AG08395 (cell line): Measurements from ENCODE around the gene PRMT9.
A peak's percentile ranks its signal among the peaks of the same experiment; 100 is the strongest.

Experiments used
- DNase-seq: peaks from one replicate; pipeline ENCODE4 v3.0.0; 2012; ENCODE audit warnings: mixed read lengths, low spot score

PRMT9 gene

DNA sequence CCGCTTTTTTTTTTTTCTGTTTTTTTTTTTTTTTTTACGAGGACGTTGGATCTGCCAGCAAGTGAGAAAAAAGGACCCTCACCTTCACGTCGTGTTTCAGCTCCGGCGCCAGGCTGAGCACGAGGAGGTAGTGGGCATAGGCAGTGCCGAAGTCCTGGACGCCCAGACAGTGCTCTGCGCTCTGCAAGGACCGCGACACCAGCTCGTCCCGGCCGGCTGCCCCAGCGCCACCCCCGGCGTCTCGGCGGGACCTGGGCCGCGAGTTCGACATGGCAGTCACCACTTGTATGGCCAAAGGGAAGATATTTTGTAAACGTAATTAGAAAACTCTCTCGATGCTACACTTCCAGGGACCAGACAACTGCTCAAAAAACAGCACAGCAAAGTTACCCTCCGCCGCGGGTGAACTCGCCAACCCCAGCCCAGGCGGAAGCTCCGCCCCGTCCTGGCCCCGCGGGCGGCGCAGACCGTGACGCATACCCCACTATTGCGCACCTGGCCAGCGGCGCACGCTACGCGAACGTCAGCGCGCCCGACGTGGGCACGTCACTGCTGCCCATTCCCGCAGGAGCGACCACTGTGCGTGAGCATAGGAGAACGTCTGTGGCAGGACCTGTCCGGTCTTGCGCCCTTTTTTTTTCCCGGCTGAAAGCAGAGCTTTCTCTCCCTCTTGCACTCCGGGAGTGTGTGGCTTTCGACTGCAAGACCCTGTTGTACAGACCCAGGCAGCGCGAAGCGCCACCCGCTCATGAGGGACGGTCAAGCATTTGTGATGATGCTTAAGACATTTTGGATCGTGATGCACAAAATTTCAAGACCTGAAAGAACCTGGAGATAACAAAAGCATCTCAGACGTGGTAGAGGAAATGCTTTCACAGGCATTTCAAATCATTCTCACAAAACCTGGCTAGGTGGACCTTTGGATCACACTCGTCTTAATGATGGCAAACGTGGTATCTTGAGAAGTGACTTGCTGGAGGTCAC, at the start of gene PRMT9:
Gene PRMT9 (minus strand): TSS at position 447 of the 984 bp plus-strand sequence. CDS start 176 bp downstream, at position 271.
- DNase-seq = peak; percentile 97

DNA sequence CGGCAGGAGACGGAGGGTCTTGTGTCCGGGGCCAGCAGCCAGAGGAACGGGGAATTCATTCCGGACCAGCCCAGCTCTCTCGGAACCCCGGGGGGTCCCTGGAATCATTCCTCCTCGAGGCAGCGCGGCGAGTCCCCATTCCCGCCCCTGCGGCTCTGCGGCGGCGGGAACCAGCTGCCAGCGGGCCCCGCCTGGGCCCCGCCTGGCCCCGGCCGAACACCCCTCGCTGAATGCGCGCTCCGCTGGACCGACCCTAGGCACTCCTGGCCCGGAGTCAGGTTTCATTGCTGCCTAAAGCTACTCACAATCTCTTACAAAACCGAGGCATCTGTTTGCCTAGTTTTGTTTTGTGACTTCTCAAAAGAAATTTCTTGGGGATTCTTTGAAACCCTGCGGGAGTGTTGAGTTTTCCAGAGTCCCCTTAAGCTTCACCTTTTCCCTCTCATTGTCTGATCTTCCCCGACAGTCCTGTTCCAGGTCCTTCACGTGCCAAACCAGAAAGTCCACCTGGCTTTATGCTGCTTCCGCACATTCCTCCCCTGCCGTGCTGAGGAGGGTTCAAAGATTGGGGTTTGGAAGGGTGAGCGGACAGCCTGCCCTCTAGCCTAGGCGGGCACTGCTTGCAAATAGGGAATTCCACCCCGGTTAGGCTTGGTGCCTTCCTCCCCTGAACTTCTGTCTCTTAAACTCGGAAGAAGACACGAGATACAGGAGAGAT, 48.7 kb upstream of the PRMT9 start:
- DNase-seq = peak; percentile 45

DNA sequence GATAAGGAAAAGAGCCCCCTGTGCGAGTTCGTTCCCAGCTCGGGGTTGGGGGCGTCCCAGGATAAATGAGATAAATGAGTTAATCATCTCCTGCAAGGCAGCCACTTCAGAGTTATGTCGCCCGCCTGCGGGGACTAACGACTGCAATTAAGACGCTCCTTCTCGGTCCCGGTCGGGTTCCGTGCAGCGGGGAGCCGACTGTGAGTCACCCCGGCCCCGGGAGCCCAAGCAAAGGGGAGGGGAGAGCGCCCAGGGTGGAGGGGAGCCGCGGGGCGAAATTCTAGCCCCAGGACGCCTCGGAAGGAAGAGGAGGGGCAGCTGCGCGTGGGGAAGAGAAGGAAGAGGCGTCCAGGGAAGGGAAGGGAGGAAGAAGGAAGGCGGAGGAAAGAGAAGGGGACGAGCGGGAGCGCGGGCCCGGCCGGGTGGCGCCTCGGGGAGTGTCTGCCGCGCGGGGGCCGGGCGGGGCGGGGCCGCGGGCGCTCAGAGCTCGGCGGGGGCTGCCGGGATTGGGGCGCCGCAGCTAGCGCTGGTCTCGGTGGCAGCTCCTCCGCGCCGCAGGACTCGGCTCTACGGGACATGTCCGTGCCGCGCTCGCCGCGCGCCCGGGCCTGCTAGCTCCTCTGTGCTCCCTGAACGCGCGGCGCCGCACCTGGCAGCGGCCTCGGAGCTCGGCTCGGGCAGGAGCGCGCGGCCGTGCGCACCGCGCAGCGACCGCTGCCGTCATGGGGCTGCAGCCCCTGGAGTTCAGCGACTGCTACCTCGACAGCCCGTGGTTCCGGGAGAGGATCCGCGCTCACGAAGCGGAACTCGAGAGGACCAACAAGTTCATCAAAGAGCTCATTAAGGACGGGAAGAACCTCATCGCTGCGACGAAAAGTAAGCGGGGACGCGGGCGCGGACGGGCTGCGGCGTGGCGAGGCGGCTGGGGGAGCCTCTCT, 47.9 kb upstream of the PRMT9 start, which contains the start of gene ARHGAP10:
Gene ARHGAP10 (plus strand): TSS at position 509 of the 938 bp plus-strand sequence. CDS start 214 bp downstream, at position 723.
- DNase-seq = peak; percentile 79

DNA sequence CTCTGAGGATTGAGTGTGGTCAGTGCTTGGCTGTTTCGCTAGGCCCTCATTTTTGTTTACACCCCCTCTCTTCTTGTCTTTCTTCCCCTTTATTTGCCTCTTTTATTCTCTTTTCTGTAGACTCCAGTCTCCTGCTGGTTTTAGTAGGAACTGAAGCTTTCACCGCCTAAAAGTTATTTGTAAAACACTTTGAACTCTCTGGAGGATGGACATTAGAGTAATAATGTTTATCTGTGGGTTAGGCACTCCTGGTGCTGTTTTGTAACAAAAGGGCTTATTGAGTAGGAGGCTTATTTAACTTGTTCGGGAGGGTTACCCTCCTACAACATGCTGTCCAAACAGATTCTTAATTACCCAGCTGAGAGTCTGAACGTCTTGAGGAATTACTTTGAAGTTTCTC, 46.4 kb upstream of the PRMT9 start:
- DNase-seq = no peak

DNA sequence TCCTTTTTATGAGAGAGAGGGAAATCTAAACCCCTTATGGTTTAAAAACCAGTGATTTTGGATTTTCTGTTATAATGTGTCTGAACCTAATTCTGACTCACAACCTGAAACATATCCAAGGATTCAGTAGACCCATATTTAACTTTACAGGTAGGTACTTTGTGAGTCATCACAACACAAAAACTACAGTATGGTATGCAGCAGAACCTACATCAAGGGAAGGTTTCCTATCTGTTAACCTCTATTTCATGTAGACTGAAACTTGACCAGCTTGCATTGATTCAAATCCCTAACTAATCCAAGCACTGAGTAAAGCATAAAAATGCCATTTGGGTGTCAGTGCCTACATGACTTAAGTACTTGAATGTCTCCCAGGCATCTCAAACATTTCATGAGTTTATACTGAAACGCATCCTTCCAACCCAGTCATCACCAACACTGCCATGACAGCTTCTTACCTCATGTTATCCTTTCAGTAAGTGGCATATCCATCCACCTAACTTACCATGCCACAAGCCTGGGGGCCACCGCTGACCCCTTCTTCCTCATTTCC, 43.6 kb upstream of the PRMT9 start:
- DNase-seq = no peak

DNA sequence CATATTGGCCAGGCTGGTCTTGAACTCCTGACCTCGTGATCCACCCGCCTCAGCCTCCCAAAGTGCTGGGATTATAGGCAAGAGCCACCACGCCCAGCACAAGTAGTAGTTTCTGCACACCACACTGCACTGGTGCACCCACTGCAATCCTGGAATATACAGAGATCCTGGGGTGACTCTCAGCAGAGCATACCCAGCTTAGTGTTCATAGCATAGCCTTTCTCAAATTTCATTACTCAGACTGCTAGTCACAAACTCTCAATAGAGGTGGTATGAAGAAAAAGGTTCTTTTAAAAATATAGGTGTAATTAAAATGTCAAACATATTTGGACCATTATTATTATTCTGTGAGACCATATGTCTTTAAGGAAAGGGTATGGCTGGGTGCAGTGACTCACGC, 41.7 kb upstream of the PRMT9 start:
- no peak for DNase-seq

DNA sequence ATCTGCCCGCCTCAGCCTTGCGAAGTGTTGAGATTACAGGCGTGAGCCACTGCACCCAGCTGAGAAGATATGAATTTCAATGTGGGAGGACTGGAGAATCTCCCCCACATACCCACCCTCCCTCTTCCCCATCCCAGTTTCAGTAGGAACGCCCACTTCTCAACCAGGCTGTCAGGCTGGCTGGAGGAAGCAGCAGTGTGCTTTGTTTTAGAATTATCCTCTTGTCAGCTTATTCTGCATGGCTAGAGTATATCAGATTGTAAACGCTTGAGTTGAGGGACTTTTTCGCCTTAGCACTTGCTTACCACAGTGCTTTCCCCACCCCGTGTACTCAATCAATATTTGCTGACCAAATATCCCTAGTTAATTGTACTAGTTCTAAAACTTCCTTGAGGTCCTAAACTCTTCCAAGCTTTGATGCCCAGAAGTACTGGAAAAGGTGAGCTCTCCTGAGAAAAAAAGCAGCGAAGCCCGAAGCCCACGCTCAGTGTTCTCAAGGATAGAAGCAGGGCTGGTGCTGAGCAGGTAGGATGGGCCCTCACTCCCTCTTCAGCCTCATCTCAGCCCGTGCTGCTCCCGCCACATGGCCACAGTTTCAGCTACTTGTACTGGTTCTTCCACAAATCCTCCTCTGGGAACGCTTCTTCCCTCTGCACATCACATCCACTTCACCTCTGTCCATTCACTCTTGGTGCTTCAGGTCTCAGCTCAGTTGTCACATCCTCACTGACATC, 40.7 kb upstream of the PRMT9 start:
- DNase-seq = no peak

DNA sequence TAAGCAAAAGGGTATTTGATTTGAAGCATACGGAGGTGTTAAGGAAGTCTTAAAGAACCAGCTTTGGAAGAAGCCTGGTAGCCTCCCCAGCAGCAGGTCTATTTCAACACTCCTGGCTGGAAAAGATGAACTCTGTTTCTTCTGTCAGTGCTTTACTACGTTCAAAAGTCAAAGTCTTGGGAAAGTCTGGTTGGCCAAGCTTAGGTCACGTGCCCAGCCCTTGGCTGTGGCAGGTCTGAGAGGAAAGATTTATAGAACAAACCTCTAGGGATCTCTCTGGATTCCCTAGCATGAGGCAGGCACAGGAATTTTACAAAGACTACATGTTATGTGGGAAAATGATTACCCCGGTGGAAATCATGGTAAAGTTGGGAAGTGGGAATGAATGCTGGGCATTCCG, 39.4 kb upstream of the PRMT9 start:
- DNase-seq = no peak

DNA sequence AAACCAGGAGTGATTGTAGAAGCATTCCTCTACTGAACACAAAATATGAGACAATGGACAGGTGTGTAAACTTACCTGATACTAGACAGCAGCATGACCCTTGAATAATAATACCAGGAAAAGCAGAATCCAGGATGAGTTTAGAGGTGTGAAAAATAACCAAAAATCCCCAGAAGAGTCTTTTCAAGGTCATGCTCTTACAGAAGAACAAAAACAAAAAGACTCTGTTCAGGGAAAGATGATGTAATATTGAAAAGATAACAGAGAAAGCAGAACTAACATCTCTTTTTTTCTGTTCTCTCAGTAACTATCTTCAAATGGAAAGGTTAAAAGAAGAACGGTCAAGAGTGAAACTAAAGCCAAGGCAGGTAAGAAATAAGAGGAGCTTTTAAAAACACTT, 33.9 kb upstream of the PRMT9 start:
- no peak for DNase-seq

DNA sequence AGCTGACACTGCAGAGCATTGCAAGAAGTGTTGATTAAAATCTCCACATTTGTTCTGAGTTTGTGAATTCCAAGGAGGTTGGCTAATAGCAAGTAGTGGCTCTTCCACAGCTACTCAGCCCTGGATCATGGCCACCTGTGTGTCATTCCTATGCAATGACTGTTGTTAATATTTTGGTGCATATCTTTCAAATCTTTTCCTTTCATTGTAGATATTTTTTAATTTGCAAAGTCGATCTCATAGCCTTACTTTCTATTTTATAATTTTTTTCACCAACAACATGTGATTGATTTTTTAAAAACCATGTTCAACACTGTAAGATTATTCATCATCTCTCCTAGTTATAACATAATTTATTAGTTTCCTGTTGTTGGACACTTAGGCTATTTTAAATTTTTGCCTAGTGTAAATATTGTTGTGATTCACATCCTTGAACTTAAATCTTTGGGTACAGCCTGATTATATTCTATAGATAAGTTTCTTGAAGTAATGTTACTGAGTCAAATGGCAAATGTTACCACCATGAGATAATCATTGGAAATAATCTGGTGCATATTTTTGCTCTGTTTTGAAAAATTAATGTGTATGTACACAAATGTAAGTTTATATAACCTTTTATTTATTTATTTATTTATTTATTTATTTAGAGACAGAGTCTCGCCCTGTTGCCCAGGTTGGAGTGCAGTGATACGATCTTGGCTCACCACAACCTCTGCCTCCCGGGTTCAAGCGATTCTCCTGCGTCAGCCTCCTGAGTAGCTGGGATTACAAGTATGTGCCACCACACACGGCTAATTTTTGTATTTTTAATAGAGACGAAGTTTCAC, 30.8 kb upstream of the PRMT9 start:
- DNase-seq = peak; percentile 84

DNA sequence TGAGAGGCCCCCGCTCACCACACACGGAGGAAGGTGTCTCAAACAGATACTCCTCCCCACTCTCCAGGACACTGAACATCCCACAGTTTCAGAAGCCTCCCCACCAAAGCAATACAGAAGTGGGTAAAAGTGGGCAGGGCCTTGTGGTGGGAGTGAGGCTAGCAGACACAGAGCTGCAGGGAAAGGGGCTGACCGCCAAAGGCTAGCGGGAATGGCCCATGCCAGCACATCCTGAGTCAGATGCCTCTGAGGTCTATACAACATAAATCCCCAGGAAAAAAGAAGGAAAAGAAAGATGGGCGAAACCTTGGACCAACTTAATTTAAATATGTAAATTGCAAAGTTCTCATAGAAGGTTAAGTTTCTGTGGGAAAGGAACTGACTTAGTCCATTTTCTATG, 26.0 kb upstream of the PRMT9 start:
- no peak for DNase-seq

DNA sequence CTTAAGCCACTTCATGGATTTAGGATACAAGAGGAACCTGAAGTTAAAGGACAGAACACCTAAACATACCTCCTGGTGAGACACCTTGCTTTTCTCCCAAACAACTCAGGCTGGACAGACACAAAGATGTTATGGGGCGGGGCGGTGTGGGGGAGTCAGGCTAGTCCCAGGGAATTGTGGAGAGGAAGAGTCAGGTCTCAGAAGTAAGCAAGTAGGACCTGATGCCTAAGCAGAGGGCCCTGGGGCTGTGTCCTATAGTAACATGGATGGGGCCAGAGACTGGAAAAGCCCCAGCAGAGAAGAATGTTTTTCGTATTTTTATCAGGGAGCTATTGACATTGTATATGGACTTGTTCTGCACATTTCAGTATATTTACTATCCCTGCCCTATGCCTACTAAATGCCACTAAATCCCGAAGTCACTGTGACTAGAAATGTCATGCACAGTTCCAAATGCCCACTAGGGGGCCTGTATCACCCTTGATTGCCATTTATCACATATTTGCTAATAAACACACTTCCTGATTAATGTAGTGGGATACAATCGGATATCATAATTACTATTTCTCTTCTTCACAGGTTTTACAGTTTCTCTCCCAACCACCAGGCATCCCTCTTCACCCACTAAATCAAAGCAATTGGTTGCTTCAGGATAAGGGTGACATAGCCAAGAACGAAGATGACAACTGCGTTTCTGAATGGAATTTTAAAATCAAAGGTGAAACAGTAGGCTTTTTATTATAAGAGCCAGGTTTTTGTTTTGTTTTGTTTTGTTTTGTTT, 24.1 kb upstream of the PRMT9 start:
- peak; percentile 51 for DNase-seq

DNA sequence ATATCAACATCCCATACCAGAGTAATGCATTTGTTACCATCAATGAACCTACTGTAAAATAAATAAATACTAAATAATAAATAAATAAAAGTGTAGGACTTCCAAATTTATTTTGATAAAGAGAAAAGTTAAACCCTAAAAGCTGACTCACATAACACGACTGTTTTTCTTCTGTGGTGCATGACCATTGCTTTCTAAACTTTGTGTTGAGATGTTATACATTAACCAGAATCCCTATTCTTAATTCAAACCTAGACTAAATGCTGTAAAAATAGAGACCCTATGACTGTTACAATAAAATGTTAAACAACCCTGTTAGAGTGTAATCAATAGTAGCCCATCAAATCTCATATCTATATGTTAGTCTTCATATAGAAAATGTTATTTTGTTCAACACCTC, 20.9 kb upstream of the PRMT9 start:
- DNase-seq = no peak

DNA sequence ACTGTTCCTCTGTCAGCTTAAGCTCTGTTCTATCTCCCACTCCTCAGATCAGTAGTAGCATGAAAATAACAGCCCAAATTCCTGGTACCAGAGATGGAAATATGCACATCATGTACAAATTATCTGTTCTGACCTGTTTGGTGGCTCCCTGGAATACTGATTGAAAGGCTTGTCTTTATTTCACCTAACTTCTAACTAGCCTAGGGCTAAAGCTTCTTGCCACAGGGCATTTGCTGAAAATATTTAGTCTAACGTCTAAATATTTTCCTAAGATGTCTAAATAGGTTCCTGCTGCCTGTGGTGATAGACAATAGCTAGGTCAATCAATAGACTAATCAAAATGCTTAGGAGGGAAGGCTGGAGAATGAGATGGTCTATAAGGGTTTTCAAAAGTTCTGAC, 12.9 kb upstream of the PRMT9 start:
- no peak for DNase-seq

DNA sequence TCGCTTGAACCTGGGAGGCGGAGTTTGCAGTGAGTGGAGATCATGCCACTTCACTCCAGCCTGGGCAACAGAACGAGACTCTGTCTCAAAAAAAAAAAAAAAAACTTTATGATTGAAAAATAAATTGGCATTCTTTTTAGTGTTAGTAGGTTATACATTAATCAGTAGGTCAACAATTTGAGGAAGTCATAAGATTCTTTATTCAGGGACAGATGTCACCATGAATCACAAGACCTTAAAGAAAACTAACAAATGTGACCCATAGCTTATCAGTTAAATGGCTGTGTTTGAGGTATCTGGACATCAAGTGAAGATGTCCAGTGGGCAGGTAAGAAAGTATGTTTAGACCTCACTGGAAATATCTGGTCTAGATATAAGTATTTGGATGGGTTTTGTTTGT, 9.3 kb upstream of the PRMT9 start:
- DNase-seq = no peak

DNA sequence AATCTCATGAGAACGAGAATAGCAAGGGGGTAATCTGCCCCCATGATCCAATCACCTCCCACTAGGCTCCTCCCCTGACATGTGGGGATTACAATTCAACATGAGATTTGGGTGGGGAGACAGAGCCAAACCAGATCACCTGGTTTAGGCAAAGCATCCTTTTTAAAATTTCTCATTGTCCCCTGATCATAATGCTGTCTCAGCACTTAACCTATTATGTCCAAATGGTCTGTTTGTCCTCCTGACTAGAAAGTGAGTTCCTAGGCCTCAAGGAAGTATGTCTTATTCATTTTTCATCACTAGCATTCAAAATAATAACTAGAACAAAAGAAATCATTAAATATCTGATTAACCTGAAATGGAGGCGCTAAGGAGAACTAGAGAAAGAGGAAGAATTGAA, 7.9 kb upstream of the PRMT9 start:
- DNase-seq = no peak

DNA sequence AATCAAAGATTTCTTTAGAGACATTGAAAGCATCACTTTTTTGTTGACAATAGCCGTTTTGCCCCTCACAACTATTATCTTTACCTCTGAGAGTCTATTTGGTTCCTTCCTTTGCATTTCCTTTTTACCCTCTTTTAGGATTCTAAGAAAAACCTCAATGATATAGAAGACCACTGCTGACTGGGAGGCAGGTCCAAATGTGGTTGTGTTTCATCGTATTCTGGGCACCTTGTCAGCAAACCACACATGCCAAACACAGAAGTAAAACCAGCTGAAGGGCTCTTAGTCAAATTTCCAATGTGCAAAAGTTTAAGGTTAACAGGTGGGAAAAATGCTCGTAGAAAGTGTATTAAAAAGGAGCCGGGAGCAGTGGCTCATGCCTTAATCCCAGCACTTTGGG, 5.1 kb upstream of the PRMT9 start:
- DNase-seq = no peak

DNA sequence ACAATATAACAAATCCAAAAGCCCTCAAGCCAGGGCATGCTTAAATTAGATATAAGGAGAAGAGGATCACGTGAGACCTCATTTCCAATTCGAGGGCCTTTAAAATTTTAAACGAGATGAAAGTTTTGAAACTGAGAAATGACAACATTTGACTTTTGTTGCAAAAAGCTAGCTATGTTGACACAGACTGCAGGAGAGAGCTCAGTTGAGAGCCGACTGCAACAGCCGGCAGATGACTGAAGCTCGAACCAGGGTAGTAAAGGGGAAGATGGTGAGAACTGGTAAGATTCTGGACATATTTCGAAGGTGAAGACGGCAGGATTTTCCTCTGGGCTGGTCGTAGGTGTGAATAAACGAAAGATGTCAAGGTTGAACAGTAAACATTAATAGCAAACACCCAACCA, 773 bp downstream of the PRMT9 start:
- peak; percentile 39 for DNase-seq

DNA sequence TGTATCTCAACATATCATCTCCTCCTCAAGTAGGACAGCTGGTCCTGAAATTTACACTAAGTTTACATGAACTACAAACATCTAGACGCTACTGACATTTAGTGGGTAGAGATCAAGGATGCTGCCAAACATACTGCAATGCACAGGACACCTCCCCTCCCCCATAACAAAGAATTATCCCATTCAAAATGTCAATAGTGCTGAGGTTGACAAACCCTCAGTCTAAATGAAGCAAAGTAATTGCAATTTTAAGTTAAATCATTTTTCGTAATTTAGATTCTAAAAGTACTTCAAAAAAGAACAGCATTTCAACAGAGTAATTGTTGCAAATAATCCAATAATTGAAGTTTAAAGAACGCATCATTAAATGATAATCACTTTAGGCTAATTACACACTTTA, 1.2 kb downstream of the PRMT9 start:
- no peak for DNase-seq
